Spleen (tissue), 7 donors: Measurements from ENCODE around the gene GANAB.

Experiments used
- CTCF ChIP-seq, 11 experiments: fragments of 200-600 bp in 7 of 11; fragments of 450-650 bp in 4 of 11; sonication (generic) in 4 of 11; IDR thresholded peaks in 8 of 11; conservative IDR thresholded peaks in 3 of 11; 1 replicate in 7 of 11; 2 replicates in 4 of 11; pipeline versions ENCODE4 v1.4.0 to v1.8.0; 2016 to 2021; ENCODE audit warnings: antibody characterized with exemption in 11 of 11, inconsistent platforms in 4 of 11, mild to moderate bottlenecking in 1 of 11
- POLR2A ChIP-seq, 3 donors: fragments of 450-650 bp; IDR thresholded peaks; one replicate each; pipeline ENCODE4 v1.5.1; 2017; ENCODE audit warnings: antibody characterized with exemption in 3 of 3, mild to moderate bottlenecking in 1 of 3
- POLR2AphosphoS5 ChIP-seq, 3 donors: sonication (generic); formaldehyde crosslinking; IDR thresholded peaks; one replicate each; pipeline ENCODE4 v1.5.1; 2017; ENCODE audit warnings: antibody characterized with exemption in 3 of 3
- donor health status: DM: no; HTN: no; CAD: no; lungs with moderate emphysema.
- donor health status: DM: no; HTN: no; CAD: no.
- donor health status: DM: no; HTN: no; CAD: no.

- TF ChIP-seq CTCF (IDR thresholded peaks at IDR 0.05 in 8 of 11, conservative IDR thresholded peaks at IDR 0.05 in 3 of 11) (no peak), POLR2AphosphoS5 (IDR thresholded peaks at IDR 0.05) (no peak), POLR2A (IDR thresholded peaks at IDR 0.05) (no peak)
Observed at GRCh38 chr11:62579252-62579651, 67.2 kb downstream of the GANAB start.
